ENCODE measurements around the gene LAMA3. TPM values are rescaled to one million over a fixed set of nuclear protein-coding genes. Genes with fewer than 3 reads are reported as not detected.
A peak's percentile ranks its signal among the peaks of the same experiment; 100 is the strongest.

Gene LAMA3
- total RNA-seq, 1 donor from 2014 or later = not detected

DNA sequence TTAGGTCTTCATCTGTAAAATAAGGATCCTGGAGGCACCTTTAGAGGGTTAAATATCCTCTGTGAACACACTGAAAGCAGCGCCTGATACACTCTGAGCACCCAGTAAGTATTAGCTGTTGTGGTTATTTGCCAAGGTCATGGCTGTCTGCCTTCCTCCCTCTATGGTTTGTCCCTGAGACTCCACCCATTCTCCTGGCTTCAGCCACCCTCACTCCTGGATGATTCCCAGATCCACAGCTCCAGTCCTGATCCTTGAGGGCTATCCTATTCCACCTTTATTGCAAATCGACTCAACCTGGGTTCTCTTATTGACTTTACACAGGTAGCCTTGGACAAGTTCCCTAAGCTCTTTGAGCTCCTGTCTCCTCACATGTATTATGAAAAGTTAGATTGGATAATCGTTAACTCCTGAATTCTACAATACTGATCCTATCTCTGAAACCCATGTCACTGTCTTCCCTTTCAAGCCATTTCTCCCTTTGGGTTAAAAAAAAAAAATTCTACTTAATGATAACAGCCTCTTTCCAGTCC is 162.3 kb downstream of the LAMA3 start:
- Mint-ChIP-seq H3K27me3 (ENCODE audit: insufficient read depth) (peaks cover 5% of the 10 kb centered on the region), H3K27ac (no peak overlapping the region), H3K4me1 (ENCODE audit: low read depth) (peaks cover 9% of the 10 kb centered on the region), H3K9me3 (no peaks in the 10 kb centered on the region), H3K4me3 (no peak overlapping the region), H3K36me3 (ENCODE audit: low read depth) (no peaks in the 10 kb centered on the region)
- intact Hi-C loops (cut with micrococcal nuclease) = no loop called here
- no peak for DNase-seq (ENCODE audit: low spot score)

DNA sequence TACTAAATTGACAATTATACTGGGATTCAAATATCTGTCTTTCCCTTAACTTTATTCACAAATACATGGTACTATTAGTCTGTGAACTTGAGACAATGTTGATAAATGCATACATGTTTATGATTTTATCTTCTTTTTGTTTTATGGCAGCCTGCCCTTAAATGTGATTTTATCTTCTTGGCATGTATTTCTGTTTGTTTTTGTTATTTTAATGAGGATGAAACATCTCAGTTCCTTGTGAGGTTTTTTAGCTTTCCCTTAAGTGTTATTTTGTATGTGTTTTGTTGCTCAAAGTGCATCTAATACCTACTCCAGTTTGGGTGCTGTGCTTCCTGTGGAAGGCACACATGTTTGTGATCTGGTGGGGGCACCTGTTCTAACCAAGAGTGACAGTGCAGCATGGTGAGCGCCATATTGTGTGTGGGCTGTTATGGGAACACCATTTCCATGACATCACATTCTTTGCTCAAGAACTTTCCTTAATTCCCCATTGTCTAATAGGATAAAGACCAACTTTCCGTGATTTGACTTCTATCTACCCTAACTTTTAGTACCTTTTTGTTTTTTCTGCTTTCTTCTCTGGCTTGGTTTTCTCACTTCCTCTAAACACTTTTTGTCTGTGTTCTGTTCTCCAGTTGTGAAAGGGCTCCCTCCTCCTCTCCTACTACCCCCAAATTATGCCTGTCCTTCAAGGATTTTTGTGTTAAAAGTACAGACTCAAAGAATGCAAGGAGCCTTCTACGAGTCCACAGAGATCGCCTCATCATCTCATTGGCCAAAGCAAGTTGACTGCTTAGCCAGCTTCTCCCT is 163.2 kb downstream of the LAMA3 start:
- no peak overlapping the region for H3K27ac Mint-ChIP-seq
- H3K36me3 Mint-ChIP-seq (ENCODE audit: low read depth) = no peaks in the 10 kb centered on the region

DNA sequence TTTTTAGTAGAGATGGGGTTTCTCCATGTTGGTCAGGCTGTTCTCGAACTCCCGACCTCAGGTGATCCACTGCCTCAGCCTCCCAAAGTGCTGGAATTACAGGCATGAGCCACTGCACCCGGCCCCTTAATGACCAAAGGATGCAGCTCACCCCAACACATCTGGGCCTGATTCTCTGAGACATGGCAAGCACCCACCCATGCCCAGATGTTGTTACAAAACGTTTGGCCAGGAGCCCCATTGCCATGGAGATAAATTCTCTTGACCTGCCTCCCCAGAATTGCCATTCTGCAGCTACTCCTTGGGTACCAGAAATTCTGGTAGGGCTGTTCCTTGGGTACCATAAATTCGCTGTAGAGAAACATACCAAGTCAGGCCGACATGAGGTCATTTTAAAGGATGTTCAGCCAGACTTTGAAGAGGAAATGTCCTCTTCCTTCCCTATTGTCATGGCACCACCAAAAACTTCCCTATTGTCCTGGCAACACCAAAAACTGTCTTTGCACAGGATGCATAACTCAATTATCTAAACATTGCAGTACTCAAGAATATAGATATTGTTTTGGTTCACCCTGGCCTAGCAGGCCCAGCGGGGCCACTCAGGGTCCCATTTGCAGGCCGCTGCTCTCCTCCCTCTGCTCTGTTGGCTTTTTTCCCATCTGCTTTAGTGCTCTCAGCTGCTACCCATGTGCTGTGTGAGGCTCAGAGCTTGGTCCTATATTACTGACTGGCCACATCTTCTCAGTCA is 164.4 kb downstream of the LAMA3 start:
- H3K27me3 Mint-ChIP-seq (ENCODE audit: insufficient read depth) = peaks cover 10% of the 10 kb centered on the region
- intact Hi-C loops (cut with micrococcal nuclease) = no loop called here
- H3K4me1 Mint-ChIP-seq (ENCODE audit: low read depth) = peaks cover 14% of the 10 kb centered on the region
- H3K27ac Mint-ChIP-seq = no peak overlapping the region
- no peak overlapping the region for H3K4me3 Mint-ChIP-seq
- H3K36me3 Mint-ChIP-seq (ENCODE audit: low read depth) = no peaks in the 10 kb centered on the region
- H3K9me3 Mint-ChIP-seq = no peaks in the 10 kb centered on the region
- DNase-seq (ENCODE audit: low spot score) = no peak

More for the DNA sequence above, 163.2 kb downstream of the LAMA3 start:
- intact Hi-C loops (cut with micrococcal nuclease) = no loop called here
- no peak overlapping the region for H3K4me3 Mint-ChIP-seq
- H3K4me1 Mint-ChIP-seq (ENCODE audit: low read depth) = peaks cover 14% of the 10 kb centered on the region
- no peaks in the 10 kb centered on the region for H3K9me3 Mint-ChIP-seq
- peaks cover 5% of the 10 kb centered on the region for H3K27me3 Mint-ChIP-seq (ENCODE audit: insufficient read depth)
- no peak for DNase-seq (ENCODE audit: low spot score)

DNA sequence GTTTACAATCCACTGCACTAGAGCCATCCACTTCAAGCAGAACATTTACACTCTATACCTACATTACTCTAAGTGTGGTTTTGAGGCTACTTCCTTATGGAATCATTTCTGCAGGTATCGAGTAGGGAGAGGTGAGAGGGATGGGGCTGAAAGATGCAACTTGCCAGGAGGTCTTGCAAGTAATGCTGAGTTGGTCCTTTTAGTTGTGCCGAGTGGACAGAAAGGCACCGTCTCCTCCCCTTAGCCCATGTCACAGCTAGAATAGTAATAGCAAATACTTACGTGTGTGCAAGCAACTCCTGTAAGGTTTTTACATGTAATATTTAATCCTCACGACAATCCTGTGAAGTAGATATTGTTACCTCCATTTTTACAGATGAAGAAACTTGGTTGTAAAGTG is 166.5 kb downstream of the LAMA3 start:
- H3K27me3 Mint-ChIP-seq (ENCODE audit: insufficient read depth) = peaks cover 10% of the 10 kb centered on the region
- DNase-seq (ENCODE audit: low spot score) = no peak
- intact Hi-C loops (cut with micrococcal nuclease) = no loop called here
- no peaks in the 10 kb centered on the region for H3K9me3 Mint-ChIP-seq
- H3K36me3 Mint-ChIP-seq (ENCODE audit: low read depth) = no peaks in the 10 kb centered on the region
- H3K4me1 Mint-ChIP-seq (ENCODE audit: low read depth) = peaks cover 26% of the 10 kb centered on the region
- no peak overlapping the region for H3K27ac Mint-ChIP-seq
- no peak overlapping the region for H3K4me3 Mint-ChIP-seq

DNA sequence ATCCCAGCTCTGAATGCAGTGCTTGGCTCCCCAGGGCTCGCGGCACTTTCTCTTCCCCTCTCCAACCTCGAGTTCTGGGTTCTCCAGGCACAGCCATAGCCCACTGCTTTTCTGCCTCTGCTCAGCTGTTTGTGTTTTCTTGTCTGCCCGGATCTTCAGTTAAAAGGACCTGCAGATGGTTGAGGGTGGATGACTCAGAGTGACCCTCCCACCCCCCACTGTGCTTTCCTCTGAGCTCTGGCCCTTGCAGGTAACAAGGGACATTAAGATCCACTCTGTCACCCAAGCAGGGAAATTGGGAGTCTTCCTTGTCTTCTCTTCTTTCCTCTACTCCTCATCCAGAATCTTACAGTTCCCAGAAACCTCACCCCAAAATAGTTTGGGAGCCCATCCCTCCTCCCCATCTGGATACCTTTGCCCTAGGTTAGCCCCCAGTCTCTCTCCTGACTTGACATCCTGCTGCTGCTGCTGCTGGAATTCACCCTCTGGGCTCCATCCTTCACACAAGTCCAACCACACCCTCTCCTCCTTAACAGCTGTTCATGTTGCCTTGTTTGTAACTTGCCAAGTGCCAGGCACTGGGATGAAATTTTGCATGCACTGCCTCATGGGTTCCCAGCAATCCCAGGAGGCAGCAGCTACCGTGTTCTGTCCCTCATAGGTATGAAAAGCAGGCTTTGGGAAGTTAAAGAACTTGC is 167.4 kb downstream of the LAMA3 start:
- Mint-ChIP-seq H3K27ac (no peak overlapping the region), H3K27me3 (ENCODE audit: insufficient read depth) (peaks cover 8% of the 10 kb centered on the region), H3K4me3 (no peak overlapping the region), H3K36me3 (ENCODE audit: low read depth) (no peaks in the 10 kb centered on the region), H3K9me3 (no peaks in the 10 kb centered on the region), H3K4me1 (ENCODE audit: low read depth) (peaks cover 27% of the 10 kb centered on the region)
- intact Hi-C loops (cut with micrococcal nuclease) = no loop called here
- DNase-seq (ENCODE audit: low spot score) = no peak

DNA sequence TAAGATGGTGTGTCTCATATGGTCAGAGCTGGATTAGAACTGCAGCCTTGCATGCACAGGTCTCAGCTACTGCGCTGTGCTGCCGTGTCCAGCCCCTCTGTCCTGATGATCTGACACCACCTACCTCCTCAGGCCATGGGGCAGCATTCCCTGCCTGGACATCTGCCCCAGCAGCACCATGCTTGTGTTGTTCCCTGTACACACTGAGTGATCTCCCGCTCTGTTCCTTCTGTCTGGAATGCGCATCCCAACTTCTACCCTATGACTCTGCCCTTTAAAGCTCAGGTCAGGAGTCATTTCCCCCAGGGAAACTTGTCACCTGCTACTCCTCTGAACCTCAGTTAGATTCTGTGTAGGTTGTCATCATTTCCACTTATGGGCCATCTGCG is 167.9 kb downstream of the LAMA3 start:
- Mint-ChIP-seq H3K27me3 (ENCODE audit: insufficient read depth) (peaks cover 7% of the 10 kb centered on the region), H3K4me3 (no peak overlapping the region), H3K36me3 (ENCODE audit: low read depth) (no peaks in the 10 kb centered on the region), H3K27ac (no peak overlapping the region), H3K4me1 (ENCODE audit: low read depth) (peaks cover 33% of the 10 kb centered on the region), H3K9me3 (no peaks in the 10 kb centered on the region)
- intact Hi-C loops (cut with micrococcal nuclease) = no loop called here
- no peak for DNase-seq (ENCODE audit: low spot score)

DNA sequence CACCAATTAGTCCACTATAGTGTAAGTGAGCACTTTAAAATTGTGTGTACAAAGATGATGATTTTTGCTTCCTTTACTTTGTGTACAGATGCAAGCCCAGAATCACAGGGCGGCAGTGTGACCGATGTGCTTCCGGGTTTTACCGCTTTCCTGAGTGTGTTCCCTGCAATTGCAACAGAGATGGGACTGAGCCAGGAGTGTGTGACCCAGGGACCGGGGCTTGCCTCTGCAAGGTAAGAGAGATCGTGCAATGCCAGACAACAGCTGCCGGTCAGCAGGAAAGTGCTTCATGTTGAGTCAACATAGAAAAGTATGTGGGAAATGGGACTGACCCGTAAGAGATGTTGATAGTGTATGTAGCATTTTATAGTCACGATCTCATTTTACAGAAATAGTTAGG is 168.5 kb downstream of the LAMA3 start:
- intact Hi-C loops (cut with micrococcal nuclease) = no loop called here
- Mint-ChIP-seq H3K4me3 (no peak overlapping the region), H3K27me3 (ENCODE audit: insufficient read depth) (peaks cover 7% of the 10 kb centered on the region), H3K4me1 (ENCODE audit: low read depth) (peaks cover 34% of the 10 kb centered on the region), H3K27ac (no peak overlapping the region), H3K36me3 (ENCODE audit: low read depth) (no peaks in the 10 kb centered on the region), H3K9me3 (no peaks in the 10 kb centered on the region)
- DNase-seq (ENCODE audit: low spot score) = no peak

DNA sequence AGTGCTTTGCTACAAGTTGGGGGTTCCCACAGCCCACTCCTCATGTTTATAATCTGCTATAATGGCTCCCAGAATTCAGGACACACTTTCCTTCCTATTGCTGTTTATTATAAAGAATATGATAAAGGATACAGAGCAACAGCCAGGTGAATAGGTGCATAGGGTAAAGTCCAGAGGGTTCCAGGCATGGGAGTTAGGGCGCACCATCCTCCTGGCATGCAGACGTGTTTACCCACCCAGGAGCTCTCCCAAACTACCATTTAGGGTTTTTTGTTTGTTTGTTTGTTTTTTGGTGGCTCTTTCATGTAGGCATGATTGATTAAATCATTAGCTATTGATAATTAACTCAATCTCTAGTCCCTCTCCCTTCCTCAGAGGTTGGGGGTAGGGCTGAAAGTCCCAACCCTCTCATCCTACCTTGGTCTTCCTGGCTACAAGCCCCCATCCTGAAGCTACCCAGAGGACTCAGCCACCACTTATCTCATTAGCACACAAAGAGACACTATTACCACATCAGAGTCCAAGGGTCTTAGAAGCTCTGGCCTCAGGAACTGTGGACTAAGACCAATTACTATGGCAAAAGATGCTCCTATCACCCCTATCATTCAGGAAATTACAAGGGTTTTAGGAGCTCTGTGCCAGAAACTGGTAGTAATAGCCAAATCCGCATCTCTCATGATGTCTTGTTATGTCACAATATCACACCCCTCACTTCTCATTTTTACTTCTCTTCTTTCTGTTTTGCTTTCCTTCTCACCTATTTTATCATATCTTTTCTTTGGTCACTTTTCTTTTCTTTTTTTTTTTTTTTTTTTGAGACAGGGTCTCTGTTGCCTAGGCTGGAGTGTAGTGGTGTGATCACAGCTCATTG is 170.4 kb downstream of the LAMA3 start:
- peaks cover 4% of the 10 kb centered on the region for H3K9me3 Mint-ChIP-seq
- intact Hi-C loops (cut with micrococcal nuclease) = no loop called here

DNA sequence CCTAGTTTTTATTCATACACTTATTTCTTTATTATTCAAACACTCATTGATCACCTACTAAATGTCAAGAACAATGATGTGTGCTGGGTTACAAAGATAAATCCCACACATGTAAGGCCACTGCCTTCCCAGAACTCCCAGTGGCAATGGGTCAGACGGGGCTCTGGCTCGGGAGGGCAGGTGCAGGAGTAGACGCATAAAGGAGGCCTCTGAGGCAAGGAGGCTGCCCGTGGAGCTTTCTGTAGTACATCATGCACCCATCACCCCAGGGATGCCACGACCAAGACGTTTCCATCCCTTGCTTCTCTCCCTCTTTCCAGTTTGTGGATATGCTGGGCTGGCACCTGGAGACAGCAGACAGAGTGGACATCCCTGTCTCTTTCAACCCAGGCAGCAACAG is 172.1 kb downstream of the LAMA3 start:
- H3K9me3 Mint-ChIP-seq = peaks cover 5% of the 10 kb centered on the region
- peaks cover 2% of the 10 kb centered on the region for H3K36me3 Mint-ChIP-seq (ENCODE audit: low read depth)
- peaks cover 61% of the 10 kb centered on the region for H3K4me1 Mint-ChIP-seq (ENCODE audit: low read depth)
- H3K4me3 Mint-ChIP-seq = no peak overlapping the region
- intact Hi-C loops (cut with micrococcal nuclease) = no loop called here
- no peak overlapping the region for H3K27ac Mint-ChIP-seq
- DNase-seq (ENCODE audit: low spot score) = no peak
- peaks cover 7% of the 10 kb centered on the region for H3K27me3 Mint-ChIP-seq (ENCODE audit: insufficient read depth)

More for the DNA sequence above, 170.4 kb downstream of the LAMA3 start:
- H3K27me3 Mint-ChIP-seq (ENCODE audit: insufficient read depth) = peaks cover 7% of the 10 kb centered on the region
- H3K4me3 Mint-ChIP-seq = no peak overlapping the region
- H3K27ac Mint-ChIP-seq = no peak overlapping the region
- no peak for DNase-seq (ENCODE audit: low spot score)
- H3K4me1 Mint-ChIP-seq (ENCODE audit: low read depth) = peaks cover 44% of the 10 kb centered on the region
- H3K36me3 Mint-ChIP-seq (ENCODE audit: low read depth) = no peaks in the 10 kb centered on the region

DNA sequence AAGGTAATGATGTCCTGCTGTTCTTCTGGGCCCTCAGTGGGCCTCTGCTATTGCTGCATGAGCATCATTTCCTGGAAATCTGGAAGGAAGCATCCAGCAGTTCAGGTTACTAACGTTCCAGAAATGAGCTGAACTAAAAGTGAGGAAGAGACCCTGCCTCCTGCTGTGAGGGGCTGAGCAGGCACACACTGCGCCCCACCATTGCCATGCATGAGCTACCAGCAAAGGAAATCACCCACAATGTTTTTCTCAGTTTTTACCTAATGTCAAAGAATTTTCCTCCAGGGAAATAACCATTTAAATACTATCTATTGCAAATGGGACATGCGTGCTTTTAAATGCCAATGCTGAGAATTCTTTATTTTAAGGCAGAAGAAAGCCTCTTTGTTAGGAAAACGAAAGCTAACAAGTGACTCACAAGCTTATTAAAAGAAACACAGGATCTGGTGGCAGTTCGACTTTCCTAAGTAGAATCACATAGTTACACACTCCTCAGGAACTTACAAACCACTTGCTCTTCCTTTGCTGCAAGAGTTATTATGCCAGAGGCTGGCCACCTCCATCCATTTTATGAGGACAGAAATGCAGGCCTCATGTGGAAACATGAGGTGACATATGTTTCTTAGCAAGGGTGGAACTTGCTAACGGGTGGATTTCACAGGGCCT is 172.7 kb downstream of the LAMA3 start:
- intact Hi-C loops (cut with micrococcal nuclease) = no loop called here
- H3K27ac Mint-ChIP-seq = peak overlapping the region; percentile 29
- DNase-seq (ENCODE audit: low spot score) = no peak

DNA sequence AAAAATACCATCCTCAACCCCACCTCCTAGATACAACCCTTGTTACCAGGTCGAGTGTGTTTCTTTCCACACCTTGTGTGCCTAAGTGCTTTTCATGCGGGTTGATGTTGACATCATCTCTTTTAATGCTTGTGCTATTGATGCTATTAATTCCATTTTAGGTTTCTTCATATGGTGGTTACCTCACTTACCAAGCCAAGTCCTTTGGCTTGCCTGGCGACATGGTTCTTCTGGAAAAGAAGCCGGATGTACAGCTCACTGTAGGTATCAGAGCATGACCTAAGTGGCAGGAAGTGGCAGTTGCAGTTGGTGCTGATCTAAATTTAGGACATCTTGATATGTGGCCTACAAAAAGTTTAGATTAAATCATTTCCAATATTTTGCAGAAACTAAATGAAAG is 175.4 kb downstream of the LAMA3 start:
- peaks cover 5% of the 10 kb centered on the region for H3K9me3 Mint-ChIP-seq

More for the DNA sequence above, 172.7 kb downstream of the LAMA3 start:
- H3K27me3 Mint-ChIP-seq (ENCODE audit: insufficient read depth) = peaks cover 5% of the 10 kb centered on the region
- H3K4me1 Mint-ChIP-seq (ENCODE audit: low read depth) = peaks cover 56% of the 10 kb centered on the region
- peaks cover 2% of the 10 kb centered on the region for H3K36me3 Mint-ChIP-seq (ENCODE audit: low read depth)
- peaks cover 5% of the 10 kb centered on the region for H3K9me3 Mint-ChIP-seq
- no peak overlapping the region for H3K4me3 Mint-ChIP-seq

DNA sequence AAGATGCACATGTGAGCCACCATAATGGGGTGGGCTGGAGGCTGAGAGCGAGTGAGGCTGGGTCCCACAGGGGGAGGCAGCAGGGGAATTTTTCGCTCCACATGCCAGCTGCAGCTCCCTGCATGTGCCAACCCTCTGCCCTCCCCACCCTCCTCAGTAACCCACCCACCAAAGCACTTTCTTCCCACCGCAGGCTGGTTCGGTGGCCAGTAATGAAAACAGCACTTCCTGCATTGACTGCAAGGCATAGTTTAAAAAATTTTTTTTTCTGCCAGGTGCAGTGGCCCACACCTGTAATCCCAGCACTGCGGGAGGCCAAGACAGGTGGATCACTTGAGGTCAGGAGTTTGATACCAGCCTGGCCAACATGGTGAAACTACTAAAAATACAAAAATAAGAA is 177.8 kb downstream of the LAMA3 start:
- no peak for DNase-seq (ENCODE audit: low spot score)
- Mint-ChIP-seq H3K27ac (no peak overlapping the region), H3K4me1 (ENCODE audit: low read depth) (peaks cover 54% of the 10 kb centered on the region), H3K4me3 (no peak overlapping the region), H3K36me3 (ENCODE audit: low read depth) (peaks cover 2% of the 10 kb centered on the region), H3K9me3 (peaks cover 5% of the 10 kb centered on the region), H3K27me3 (ENCODE audit: insufficient read depth) (peaks cover 1% of the 10 kb centered on the region)
- intact Hi-C loops (cut with micrococcal nuclease) = no loop called here

More for the DNA sequence above, 175.4 kb downstream of the LAMA3 start:
- peaks cover 1% of the 10 kb centered on the region for H3K27me3 Mint-ChIP-seq (ENCODE audit: insufficient read depth)
- peak; percentile 6 for DNase-seq (ENCODE audit: low spot score)
- H3K4me3 Mint-ChIP-seq = no peak overlapping the region
- H3K27ac Mint-ChIP-seq = peak overlapping the region; percentile 67
- peaks cover 49% of the 10 kb centered on the region for H3K4me1 Mint-ChIP-seq (ENCODE audit: low read depth)
- peaks cover 2% of the 10 kb centered on the region for H3K36me3 Mint-ChIP-seq (ENCODE audit: low read depth)
- intact Hi-C loops (cut with micrococcal nuclease) = no loop called here
